Hematopoietic multipotent progenitor cell treated with erythropoietin and hydrocortisone succinate and interleukin-3 and kit ligand, for 17 days (in vitro differentiated cells): ENCODE data around the gene GPR108.
"Not testable (repeated sequence)": the region's sequence is repeated elsewhere in the genome, so short reads cannot be mapped to it uniquely, and the experiment has no call there.

ENCODE experiments used
- DNase-seq: peaks from one replicate; pipeline ENCODE4 v3.0.0-alpha.2; 2015; ENCODE audit warnings: low spot score

GPR108 gene

GRCh38 chr19:6737284-6737872 is at the start of gene GPR108:
Gene GPR108, minus strand, starts transcription at chr19:6737580. Its CDS starts 4 bp downstream, at chr19:6737576.
- peak; percentile 99 for DNase-seq

- DNase-seq: no peak
These were observed 41.8 kb upstream of the GPR108 start for GRCh38 chr19:6779206-6779605.

- no peak for DNase-seq
These were observed 41.0 kb upstream of the GPR108 start for GRCh38 chr19:6778386-6778785.

- no peak for DNase-seq
These were observed 40.1 kb upstream of the GPR108 start for GRCh38 chr19:6777434-6777833.

- DNase-seq: no peak
These were observed 39.6 kb upstream of the GPR108 start for GRCh38 chr19:6776999-6777398.

GRCh38 chr19:6776045-6776444 is 38.7 kb upstream of the GPR108 start:
- not testable (repeated sequence) for DNase-seq

- DNase-seq: no peak
These were observed 37.7 kb upstream of the GPR108 start for GRCh38 chr19:6774821-6775707.

GRCh38 chr19:6773323-6773931 is 36.0 kb upstream of the GPR108 start:
- DNase-seq: no peak

GRCh38 chr19:6772866-6773322 is 35.5 kb upstream of the GPR108 start:
- no peak for DNase-seq

GRCh38 chr19:6772028-6772865 is 34.9 kb upstream of the GPR108 start, which contains the start of gene VAV1:
Gene VAV1, plus strand, starts transcription at chr19:6772708. Its CDS starts 100 bp downstream, at chr19:6772808.
- no peak for DNase-seq

- not testable (repeated sequence) for DNase-seq
These were observed 34.3 kb upstream of the GPR108 start for GRCh38 chr19:6771648-6772027.

GRCh38 chr19:6769006-6769619 is 31.7 kb upstream of the GPR108 start:
- DNase-seq: peak; percentile 30

GRCh38 chr19:6768236-6768785 is 30.9 kb upstream of the GPR108 start:
- no peak for DNase-seq

GRCh38 chr19:6767357-6768235 is 30.2 kb upstream of the GPR108 start, which contains the start of gene SH2D3A:
Gene SH2D3A, minus strand, starts transcription at chr19:6767435. Its CDS starts 3,687 bp downstream, at chr19:6763748.
- DNase-seq: peak; percentile 90

GRCh38 chr19:6767081-6767356 is 29.6 kb upstream of the GPR108 start:
- no peak for DNase-seq

- no peak for DNase-seq
These were observed 29.1 kb upstream of the GPR108 start for GRCh38 chr19:6766357-6767080.

- no peak for DNase-seq
These were observed 28.5 kb upstream of the GPR108 start for GRCh38 chr19:6765738-6766356.

- DNase-seq: not testable (repeated sequence)
These were observed 24.9 kb upstream of the GPR108 start for GRCh38 chr19:6762253-6762797.
